HFF-Myc (cell line): ENCODE measurements around the gene HDDC2.

ENCODE experiments used
- DNase-seq: peaks from one replicate; pipeline ENCODE4 v3.0.0-alpha.2; 2011; ENCODE audit warnings: low read depth; ENCODE audit errors: extremely low read depth
- H3K4me3 ChIP-seq: replicated peaks from 2 replicates; pipeline ENCODE4 v1.5.1; 2011; ENCODE audit warnings: low read depth, mild to moderate bottlenecking, control low read depth, low read length
- TF ChIP-seq, protein P1 (sequence below): IDR thresholded peaks from 2 replicates; pipeline ENCODE4 v1.5.1; 2012; ENCODE audit warnings: mild to moderate bottlenecking, low read depth, low read length, control low read depth; ENCODE audit errors: missing control alignments

The HDDC2 gene, protein sequence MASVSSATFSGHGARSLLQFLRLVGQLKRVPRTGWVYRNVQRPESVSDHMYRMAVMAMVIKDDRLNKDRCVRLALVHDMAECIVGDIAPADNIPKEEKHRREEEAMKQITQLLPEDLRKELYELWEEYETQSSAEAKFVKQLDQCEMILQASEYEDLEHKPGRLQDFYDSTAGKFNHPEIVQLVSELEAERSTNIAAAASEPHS

DNA sequence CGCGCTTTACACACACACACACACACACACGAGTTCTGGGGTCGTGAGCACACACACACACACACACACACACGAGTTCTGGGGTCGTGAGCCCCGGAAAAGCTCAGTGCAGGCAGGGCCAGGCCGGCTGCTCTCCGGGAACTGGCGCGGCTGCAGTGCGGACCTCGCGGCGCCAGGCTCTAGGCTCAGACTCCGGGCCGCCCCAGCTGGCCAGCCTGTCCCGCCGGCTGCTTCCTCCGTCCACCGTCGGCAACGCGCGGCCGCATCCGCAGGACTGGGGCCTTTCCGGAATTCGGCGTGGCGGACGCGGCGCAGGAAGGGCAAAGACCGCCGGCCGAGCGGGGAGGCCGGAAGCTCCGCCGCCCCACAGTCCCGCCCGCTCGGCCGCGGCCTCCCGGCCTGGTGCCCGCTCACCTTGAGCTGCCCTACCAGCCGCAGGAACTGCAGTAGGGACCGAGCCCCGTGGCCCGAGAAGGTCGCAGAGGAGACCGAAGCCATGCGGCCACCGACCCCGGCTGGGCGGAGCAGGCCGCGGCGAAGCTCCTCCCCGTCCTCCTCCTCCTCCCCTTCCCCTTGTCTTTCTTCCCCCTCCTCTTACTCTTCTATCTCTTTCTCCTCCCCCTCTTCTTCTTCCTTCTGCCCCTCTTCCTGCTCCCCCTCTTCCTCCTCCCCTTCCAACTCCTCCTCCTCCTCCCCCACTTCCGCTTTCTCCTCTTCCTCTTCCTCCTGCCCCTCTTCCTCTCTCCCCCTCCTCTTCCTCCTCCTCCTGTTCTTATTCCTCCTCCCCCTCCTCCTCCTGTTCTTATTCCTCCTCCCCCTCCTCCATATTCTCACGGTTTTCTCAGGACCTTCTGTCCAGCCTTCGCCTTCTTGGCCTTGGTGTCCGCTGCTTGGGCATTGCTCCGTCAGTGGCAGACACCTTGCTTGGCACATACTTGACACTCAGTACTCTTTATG, at the start of gene HDDC2:
Gene HDDC2, minus strand, starts transcription at position 533 of the 957 bp plus-strand sequence. Its CDS starts 35 bp downstream, at position 498.
- no peak for DNase-seq
- TF ChIP-seq, protein P1, sequence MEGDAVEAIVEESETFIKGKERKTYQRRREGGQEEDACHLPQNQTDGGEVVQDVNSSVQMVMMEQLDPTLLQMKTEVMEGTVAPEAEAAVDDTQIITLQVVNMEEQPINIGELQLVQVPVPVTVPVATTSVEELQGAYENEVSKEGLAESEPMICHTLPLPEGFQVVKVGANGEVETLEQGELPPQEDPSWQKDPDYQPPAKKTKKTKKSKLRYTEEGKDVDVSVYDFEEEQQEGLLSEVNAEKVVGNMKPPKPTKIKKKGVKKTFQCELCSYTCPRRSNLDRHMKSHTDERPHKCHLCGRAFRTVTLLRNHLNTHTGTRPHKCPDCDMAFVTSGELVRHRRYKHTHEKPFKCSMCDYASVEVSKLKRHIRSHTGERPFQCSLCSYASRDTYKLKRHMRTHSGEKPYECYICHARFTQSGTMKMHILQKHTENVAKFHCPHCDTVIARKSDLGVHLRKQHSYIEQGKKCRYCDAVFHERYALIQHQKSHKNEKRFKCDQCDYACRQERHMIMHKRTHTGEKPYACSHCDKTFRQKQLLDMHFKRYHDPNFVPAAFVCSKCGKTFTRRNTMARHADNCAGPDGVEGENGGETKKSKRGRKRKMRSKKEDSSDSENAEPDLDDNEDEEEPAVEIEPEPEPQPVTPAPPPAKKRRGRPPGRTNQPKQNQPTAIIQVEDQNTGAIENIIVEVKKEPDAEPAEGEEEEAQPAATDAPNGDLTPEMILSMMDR, result no peak
- peak within 1 kb of the TSS; percentile 76 for H3K4me3 ChIP-seq

DNA sequence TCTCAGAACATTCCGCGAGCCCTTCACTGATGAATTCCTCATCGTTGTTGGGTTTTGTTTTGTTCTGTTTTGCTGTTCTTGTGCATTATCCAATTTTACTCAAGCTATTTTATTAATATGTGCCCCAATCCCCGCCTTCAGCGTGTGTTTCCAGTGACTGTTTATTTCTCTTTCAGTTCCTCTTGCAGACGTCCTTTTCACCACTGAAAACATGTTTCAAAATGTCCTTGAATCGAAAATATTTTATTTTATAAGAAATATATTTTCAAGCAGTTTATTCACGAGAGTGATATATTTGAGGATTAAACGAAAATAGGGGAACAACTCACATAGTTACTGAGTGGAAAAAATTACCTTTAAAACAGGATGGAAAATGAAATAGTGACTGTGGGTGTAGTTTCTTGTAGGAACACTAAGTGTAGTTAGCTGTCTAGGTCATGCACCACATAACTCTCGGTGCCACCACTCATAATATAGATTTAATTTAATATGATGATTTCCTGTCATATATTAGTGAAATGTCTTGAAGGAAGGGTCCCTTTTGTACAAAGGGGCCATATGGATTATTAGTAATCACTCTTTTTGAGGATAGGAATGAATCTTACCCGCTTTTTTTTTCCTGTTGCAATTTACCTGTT, 45.3 kb upstream of the HDDC2 start:
- TF ChIP-seq, protein P1, result no peak
- no peak overlapping the region for H3K4me3 ChIP-seq
- DNase-seq, result no peak

DNA sequence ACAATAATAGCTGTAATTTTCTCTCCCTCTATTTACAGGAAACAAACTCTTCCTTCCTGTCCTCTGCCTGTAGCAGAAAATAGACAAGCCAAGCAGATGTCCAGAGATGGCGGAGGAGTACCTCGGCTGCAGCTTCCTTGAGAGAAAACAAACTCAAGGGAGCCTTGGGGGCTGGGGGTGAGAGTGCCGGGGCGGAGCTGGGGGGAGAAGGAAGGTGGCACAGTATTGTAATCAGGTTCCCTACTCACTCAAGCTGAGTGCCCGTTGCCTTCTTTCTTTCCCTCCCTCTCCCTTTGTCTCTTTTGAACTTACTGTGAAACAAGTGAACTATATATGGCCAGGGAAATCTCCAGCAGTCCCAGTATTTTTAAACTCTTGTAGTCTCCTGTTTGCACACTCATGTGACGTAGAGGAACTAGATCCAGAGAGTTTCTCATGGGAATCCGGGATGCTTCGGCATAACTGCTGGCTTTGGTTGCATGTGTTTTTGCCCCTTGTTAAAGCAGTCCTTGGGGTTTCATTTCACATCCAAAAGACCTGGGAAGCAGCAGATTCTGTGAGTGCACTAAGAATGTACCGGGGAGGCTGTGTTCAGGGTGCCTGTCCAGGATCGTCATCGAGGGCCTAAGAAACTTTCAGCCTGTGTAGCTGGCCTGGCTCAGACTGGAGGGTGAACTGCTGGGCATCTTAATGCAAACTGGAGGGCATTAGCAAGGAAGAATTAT, 44.6 kb upstream of the HDDC2 start:
- no peak for DNase-seq
- H3K4me3 ChIP-seq, result no peak overlapping the region
- TF ChIP-seq, protein P1, result no peak

DNA sequence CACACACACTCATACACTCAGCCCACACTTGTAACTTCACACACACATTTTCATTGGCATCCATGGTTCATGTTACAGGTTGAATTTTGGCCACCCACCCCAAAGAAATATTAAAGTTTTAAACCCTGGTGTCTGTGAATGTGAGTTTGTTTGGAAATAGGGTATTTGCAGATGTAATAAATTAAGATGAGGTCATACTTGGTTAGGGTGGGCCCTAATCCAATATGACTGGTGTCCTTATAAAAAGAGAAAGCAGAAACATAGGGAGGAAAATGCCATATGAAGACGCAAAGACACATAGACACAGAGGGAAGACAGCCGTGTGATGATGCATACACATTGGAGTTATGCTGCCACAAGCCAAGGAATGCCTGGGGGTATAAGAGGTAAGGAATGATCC, 39.7 kb upstream of the HDDC2 start:
- no peak for DNase-seq
- TF ChIP-seq, protein P1, result no peak
- no peak overlapping the region for H3K4me3 ChIP-seq

DNA sequence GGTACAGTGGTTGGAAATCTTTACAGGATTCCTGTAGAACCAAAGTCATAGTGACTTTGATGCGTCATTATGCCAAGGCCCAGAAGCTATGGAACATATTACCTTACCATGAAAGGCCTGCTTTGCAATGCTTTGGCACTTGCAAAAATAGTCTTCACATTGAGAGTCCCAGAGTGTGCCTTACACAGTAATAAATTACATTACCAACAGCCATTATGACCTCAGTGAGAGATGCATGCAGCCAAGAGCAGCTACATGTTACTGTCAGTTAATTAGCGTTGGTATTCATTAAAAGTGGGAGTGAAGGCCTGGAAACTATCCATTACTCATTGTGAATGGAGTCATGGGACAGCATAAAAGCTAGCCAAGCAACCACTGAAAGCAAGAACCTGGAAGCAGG, 39.2 kb upstream of the HDDC2 start:
- TF ChIP-seq, protein P1, result no peak
- DNase-seq, result no peak
- H3K4me3 ChIP-seq, result no peak overlapping the region

DNA sequence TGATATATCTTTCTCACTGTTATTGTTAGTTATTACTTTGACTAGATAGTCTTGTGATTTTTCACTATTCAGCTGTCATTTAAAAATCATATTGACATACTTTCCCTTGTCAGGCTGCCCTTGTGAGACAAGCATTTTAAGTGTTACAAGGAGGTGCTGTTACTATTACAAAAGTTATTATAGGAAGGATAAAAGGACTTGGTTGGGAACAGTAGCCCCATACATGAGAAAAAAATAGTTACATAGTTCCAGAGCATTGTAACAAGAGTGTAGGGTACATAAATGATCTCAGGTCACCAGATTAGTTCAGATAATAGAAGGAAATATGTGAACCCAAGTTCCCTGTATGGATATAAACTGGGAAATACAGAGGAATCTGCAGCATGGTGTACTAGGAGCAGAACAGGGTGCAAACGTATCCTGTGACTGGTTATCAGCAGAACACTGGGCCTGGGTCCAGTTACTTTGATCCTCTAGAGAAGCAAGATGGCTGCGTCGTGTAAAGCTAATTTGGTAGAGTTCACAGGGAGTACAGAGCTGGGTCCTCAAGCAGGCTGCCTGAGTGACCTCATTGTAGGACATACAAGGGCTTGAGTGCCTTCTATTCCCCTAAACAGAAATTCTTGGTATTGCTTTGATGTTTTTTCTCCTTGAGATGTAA, 38.5 kb upstream of the HDDC2 start:
- DNase-seq, result no peak
- TF ChIP-seq, protein P1, result no peak
- H3K4me3 ChIP-seq, result no peak overlapping the region
